ENCODE measurements around the gene SLC8A2. TPM values are rescaled to one million over a fixed set of nuclear protein-coding genes. Genes with fewer than 3 reads are reported as not detected.

Gene SLC8A2
- total RNA-seq, 1 donor from 2014 or later, result 0.26 TPM

GRCh38 chr19:47514869-47515588 is 43.3 kb upstream of the SLC8A2 start, which contains the start of gene NAPA:
NAPA (minus strand) TSS chr19:47515063; CDS start chr19:47514940, 123 bp downstream.
- FAIRE-seq (peak; percentile 58), DNase-seq (ENCODE audit: low read depth) (peak; percentile 99)
- no peak for TF ChIP-seq CTCF (IDR thresholded peaks at IDR 0.05; ENCODE audit: insufficient read depth, low read length, severe bottlenecking)

DNA sequence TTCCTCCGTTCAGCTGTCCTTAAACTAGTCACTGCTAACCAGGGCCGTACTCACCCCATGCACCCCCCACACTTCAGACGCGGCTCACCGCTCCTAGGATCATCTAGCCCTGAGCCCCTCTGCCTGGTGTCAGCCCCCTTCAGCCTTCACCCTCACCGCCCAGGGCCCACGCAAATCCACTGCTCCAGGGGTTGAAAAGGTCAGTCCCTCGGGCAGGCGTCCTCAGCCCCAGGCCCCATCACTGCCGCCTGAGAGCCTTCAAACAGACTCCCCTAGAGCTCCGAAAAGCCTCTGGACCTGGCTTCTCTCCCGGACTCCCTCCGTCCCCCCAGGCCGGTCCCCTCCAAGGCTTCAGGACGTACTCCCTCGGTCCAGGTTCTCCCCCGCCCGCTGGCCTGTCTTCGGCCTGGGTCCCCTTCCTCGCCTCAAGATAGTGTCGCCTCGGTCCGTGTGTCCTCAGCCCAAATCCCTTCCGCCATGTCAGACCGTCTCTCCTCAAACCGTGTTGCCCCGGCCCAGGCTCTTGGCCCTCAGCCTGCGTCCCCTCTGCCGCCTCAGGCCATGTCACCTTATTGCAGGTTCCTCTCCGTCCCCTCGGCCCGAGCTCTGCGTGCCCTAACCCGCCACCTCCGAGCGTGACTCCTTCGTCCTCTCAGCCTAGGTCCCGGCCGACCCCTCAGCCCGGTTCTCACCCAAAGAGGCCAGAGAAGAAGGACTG is 42.6 kb upstream of the SLC8A2 start:
- Histone ChIP-seq H3K4me3 (ENCODE audit: low read depth, low read length) (peak overlapping the region; percentile 100), H3K36me3 (ENCODE audit: control insufficient read depth, insufficient read depth, low read length) (no peaks in the 10 kb centered on the region), H3K27me3 (ENCODE audit: control insufficient read depth, insufficient read depth, low read length) (no peaks in the 10 kb centered on the region)
- no peak for TF ChIP-seq CTCF (IDR thresholded peaks at IDR 0.05; ENCODE audit: insufficient read depth, low read length, severe bottlenecking)
- no peak for FAIRE-seq
- no peak for DNase-seq (ENCODE audit: low read depth)

More at GRCh38 chr19:47514869-47515588, 43.3 kb upstream of the SLC8A2 start, which contains the start of gene NAPA:
- H3K4me3 ChIP-seq (ENCODE audit: low read depth, low read length), result peak within 1 kb of the TSS; percentile 100
- no peaks in the 10 kb centered on the region for H3K27me3 ChIP-seq (ENCODE audit: control insufficient read depth, insufficient read depth, low read length)
- no peaks in the 10 kb centered on the region for H3K36me3 ChIP-seq (ENCODE audit: control insufficient read depth, insufficient read depth, low read length)

- DNase-seq (ENCODE audit: low read depth), result no peak
- no peak for FAIRE-seq
- Histone ChIP-seq H3K27me3 (ENCODE audit: control insufficient read depth, insufficient read depth, low read length) (no peaks in the 10 kb centered on the region), H3K36me3 (ENCODE audit: control insufficient read depth, insufficient read depth, low read length) (no peaks in the 10 kb centered on the region), H3K4me3 (ENCODE audit: low read depth, low read length) (no peak overlapping the region)
- TF ChIP-seq CTCF (IDR thresholded peaks at IDR 0.05; ENCODE audit: insufficient read depth, low read length, severe bottlenecking), result no peak
These were observed 41.2 kb upstream of the SLC8A2 start for GRCh38 chr19:47512948-47513319.

DNA sequence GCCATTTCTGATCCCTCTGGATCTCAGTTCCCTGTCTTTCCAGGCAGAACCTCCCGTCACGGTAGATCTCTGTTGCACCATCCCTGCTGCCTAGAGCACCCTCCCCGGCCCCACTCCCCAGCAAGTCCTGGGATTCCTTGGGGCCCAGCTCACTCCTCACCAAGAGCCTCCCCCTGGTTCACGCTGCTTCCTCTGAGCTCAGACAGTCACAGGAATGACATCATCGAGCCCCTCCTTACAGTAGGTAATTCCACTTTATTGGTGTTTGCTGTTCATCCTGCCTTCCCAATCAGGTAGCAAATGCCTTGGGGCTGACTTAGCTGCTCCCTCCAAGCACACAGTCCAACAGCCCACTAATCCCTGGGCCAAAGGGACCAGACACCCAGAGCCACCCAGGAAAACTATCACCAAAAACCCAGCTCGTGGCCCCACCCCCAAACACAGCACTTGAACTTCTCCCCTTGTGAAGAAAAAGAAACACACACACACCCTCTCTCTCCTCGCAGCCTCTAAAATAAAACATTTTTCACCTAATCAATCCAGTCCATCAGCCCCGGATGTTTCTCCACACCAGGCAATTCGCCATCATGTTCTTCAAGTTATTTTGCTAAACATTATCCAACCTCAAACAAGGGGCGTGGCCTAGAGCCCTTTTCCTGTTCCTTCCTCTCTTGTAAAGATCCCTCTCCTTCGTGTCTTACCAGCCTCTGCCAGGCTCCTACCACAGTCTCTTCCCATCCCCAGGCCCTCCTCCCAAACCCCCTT is 40.7 kb upstream of the SLC8A2 start:
- DNase-seq (ENCODE audit: low read depth) (peak; percentile 19), FAIRE-seq (no peak)
- TF ChIP-seq CTCF (IDR thresholded peaks at IDR 0.05; ENCODE audit: insufficient read depth, low read length, severe bottlenecking), result no peak
- H3K36me3 ChIP-seq (ENCODE audit: control insufficient read depth, insufficient read depth, low read length), result peaks cover 1% of the 10 kb centered on the region
- H3K27me3 ChIP-seq (ENCODE audit: control insufficient read depth, insufficient read depth, low read length), result no peaks in the 10 kb centered on the region
- no peak overlapping the region for H3K4me3 ChIP-seq (ENCODE audit: low read depth, low read length)

- H3K27me3 ChIP-seq (ENCODE audit: control insufficient read depth, insufficient read depth, low read length), result no peaks in the 10 kb centered on the region
- no peak for FAIRE-seq
- DNase-seq (ENCODE audit: low read depth), result no peak
- H3K4me3 ChIP-seq (ENCODE audit: low read depth, low read length), result no peak overlapping the region
- H3K36me3 ChIP-seq (ENCODE audit: control insufficient read depth, insufficient read depth, low read length), result peaks cover 1% of the 10 kb centered on the region
- TF ChIP-seq CTCF (IDR thresholded peaks at IDR 0.05; ENCODE audit: insufficient read depth, low read length, severe bottlenecking), result no peak
These were observed 40.0 kb upstream of the SLC8A2 start for GRCh38 chr19:47511681-47512080.
